Measurements from ENCODE around the gene NPAS3.
"Not testable (repeated sequence)": the region's sequence is repeated elsewhere in the genome, so short reads cannot be mapped to it uniquely, and the experiment has no call there.

Gene NPAS3

DNA sequence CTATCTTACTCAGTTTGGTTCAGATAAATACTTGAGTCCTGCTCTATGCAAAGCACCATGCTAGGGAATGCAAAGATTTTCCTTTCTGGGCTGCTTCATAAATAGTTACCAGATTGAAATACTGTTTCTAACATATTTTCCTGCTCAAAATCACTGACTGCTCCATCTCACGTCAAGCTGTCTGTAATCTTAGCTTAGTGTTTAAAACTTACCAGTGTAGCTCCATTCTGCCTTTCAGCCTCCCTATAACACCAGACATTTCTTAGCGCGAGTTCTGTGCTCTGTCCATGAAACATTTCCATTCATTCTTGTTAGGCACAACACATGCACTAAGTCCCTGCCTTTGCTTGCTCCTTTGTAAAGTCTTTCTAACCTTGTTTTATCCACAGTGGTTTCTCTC, 129.4 kb downstream of the NPAS3 start:
- DNase-seq (ENCODE audit: extremely low read depth in 1 of 2, low read depth in 1 of 2), result no peak

DNA sequence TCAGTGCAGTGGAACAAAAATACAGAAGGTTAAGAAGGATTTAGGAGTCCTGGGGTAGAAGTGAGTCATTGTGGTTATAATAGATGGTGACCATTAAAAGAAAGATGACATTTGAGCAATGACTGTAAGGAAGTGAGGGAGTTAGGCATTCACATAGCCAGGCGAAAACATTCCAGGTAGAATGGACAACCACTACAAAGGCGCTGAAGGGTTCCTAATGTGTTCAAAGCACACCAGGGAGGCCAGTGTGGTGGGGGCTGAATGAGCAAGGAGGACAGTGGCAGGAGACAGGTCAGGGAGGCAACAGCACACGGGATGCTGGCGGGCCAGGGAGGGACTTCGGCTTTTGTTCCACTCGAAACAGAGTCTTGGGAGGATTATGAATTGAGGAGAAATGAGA, 129.9 kb downstream of the NPAS3 start:
- no peak for DNase-seq (ENCODE audit: extremely low read depth in 1 of 2, low read depth in 1 of 2)

GRCh38 chr14:33070475-33070874, 131.8 kb downstream of the NPAS3 start:
- no peak for DNase-seq (ENCODE audit: extremely low read depth in 1 of 2, low read depth in 1 of 2)

DNA sequence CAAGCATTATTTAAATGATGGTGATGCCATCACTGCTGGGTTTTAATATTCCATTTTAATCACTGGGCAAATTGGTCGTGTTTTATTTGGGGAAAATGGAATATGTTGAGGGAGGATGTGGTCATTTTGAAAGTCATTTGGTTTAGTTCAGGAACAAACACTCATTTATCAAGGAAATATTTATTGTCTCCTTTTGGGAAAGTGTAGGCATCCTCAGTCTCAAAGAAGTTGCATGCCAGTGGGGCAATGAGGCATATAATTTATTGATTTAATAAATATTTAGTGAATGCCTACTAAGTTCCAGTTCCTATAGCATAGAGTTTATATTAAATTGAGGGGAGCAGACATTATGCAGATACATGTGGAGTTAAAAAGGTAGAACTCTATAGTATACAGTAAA, 134.3 kb downstream of the NPAS3 start:
- DNase-seq (ENCODE audit: extremely low read depth in 1 of 2, low read depth in 1 of 2), result no peak

GRCh38 chr14:33081259-33081658, 142.6 kb downstream of the NPAS3 start:
- no peak for DNase-seq (ENCODE audit: extremely low read depth in 1 of 2, low read depth in 1 of 2)

DNA sequence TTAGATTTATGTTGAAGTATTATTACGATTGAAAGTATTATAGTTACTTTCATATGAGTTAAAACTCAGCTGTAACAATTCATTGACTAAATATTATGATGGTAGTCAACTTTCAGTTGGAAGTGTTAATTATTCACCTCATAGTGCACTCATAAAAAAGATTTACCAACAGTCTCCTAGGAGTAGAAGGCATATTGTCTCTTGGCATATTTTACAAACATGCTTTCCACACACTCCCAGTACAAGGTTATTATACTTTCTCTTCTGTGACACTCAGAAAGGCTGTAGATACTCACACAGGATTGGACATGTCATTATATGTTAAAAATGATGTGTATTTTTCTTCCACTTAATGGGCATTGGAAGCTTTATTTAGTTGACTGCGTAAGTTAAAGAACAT, 147.1 kb downstream of the NPAS3 start:
- no peak for DNase-seq (ENCODE audit: extremely low read depth in 1 of 2, low read depth in 1 of 2)

DNA sequence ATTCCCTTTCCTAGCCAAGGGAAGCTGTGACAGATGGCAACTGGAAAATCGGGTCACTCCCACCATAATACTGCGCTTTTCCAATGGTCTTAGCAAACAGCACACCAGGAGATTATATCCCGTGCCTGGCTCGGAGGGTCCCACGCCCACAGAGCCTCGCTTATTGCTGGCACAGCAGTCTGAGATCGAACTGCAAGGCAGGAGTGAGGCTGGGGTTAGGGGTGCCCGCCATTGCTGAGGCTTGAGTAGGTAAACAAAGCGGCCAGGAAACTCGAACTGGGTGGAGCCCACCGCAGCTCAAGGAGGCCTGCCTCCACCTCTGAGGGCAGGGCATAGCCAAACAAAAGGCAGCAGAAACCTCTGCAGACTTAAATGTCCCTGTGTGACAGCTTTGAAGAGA, 149.6 kb downstream of the NPAS3 start:
- not testable (repeated sequence) for DNase-seq (ENCODE audit: extremely low read depth in 1 of 2, low read depth in 1 of 2)

- no peak for DNase-seq (ENCODE audit: extremely low read depth in 1 of 2, low read depth in 1 of 2)
Measured at GRCh38 chr14:33098016-33098415, 159.3 kb downstream of the NPAS3 start.

GRCh38 chr14:33103489-33103888, 164.8 kb downstream of the NPAS3 start:
- DNase-seq (ENCODE audit: extremely low read depth in 1 of 2, low read depth in 1 of 2), result no peak

- no peak for DNase-seq (ENCODE audit: extremely low read depth in 1 of 2, low read depth in 1 of 2)
Measured at GRCh38 chr14:33103966-33104365, 165.3 kb downstream of the NPAS3 start.

DNA sequence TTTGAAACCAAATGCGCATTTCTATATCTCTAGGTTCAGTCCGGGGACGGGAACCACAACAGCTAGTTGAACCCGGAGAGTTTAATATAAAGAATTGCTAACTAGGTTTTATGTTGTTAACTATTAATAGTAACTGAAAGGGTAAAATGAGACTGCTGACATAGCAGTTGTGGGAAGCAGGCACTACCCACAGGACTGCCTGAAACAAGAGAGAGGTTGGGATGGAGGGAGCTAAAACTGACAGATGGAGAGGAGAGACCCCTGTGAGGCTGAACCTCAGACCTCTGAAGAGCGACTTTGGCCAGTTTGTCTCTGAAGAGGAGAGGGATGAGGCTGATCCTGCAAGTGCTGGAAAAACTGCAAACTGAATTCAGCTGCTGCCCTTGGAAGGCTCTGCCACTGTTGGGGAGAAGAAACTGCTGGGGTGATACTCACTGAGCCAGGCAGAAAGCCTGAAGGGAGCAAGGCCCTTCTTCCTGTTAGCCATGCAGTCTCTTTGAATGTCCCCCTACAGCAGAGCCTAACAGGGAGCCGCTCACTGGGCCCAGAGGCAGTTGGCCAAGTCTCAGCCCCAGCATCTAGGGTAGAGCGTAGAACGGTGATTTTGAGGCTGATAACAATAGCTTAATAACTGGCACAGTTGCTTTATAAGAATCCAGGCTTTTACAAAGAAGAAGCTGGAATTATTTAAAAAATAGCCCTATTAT, 172.2 kb downstream of the NPAS3 start:
- DNase-seq (ENCODE audit: extremely low read depth in 1 of 2, low read depth in 1 of 2), result no peak

- DNase-seq (ENCODE audit: extremely low read depth in 1 of 2, low read depth in 1 of 2), result no peak
Measured at GRCh38 chr14:33114331-33114730, 175.7 kb downstream of the NPAS3 start.

GRCh38 chr14:33118668-33119067, 180.0 kb downstream of the NPAS3 start:
- no peak for DNase-seq (ENCODE audit: extremely low read depth in 1 of 2, low read depth in 1 of 2)

GRCh38 chr14:33120341-33120740, 181.7 kb downstream of the NPAS3 start:
- DNase-seq (ENCODE audit: extremely low read depth in 1 of 2, low read depth in 1 of 2), result no peak

DNA sequence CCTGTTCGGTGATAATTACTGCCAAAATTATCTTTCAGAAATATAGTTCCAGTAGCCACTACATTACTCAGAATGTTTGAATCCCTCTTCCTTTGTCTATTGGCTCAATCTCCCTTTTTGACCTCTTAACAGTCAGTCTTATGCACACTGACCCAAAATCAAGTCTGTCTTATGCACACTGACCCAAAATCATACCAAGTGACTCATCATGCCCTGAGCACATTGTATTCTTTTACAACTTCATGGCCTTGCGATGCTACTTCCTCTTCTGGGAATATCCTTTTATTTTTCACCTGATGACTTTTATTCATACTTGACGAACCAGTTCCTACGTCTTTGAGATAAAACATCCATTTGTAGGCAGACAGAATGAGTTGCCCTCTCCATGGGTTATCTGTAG, 182.3 kb downstream of the NPAS3 start:
- no peak for DNase-seq (ENCODE audit: extremely low read depth in 1 of 2, low read depth in 1 of 2)

DNA sequence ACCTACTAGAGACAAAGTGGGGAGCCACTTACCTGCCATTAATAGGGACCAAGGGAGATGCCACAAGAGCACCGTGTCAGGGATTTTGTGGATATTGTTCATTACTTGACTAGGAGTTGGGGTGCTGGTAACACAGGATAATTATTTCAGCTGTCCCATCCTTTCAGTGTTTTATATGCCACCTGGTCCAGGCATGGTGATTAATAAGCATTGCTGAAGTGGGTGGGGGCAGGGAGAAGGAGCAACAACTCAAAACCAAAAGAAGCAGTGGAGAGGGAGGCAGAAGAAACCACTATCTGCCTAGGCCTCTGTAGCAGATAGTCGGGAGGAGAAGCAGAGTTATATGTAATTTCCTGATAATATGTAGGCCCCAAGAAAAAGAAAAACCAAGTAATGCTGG, 184.6 kb downstream of the NPAS3 start:
- no peak for DNase-seq (ENCODE audit: extremely low read depth in 1 of 2, low read depth in 1 of 2)

- no peak for DNase-seq (ENCODE audit: extremely low read depth in 1 of 2, low read depth in 1 of 2)
Measured at GRCh38 chr14:33126433-33126832, 187.8 kb downstream of the NPAS3 start.

GRCh38 chr14:33127531-33127930, 188.9 kb downstream of the NPAS3 start:
- no peak for DNase-seq (ENCODE audit: extremely low read depth in 1 of 2, low read depth in 1 of 2)

DNA sequence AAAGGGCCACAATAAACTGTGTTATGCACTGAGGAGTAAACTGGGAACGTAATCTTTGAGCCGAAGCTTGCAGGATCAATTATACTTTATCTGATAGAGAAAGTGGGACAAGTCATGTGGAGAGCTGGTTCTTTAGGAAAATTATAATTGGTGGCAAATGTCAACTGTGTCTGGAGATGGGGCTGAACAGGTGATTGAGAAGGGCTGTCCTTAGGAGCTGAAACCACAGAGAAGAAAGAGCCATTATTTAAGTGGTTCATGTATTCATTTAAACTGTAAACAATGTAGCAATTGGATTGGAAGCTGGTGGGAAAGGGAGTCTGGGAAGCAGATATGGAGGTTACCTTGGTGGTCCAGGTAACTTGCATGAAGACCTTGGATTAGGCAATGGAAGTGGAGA, 193.1 kb downstream of the NPAS3 start:
- DNase-seq (ENCODE audit: extremely low read depth in 1 of 2, low read depth in 1 of 2), result no peak

GRCh38 chr14:33134162-33134561, 195.5 kb downstream of the NPAS3 start:
- DNase-seq (ENCODE audit: extremely low read depth in 1 of 2, low read depth in 1 of 2), result no peak

DNA sequence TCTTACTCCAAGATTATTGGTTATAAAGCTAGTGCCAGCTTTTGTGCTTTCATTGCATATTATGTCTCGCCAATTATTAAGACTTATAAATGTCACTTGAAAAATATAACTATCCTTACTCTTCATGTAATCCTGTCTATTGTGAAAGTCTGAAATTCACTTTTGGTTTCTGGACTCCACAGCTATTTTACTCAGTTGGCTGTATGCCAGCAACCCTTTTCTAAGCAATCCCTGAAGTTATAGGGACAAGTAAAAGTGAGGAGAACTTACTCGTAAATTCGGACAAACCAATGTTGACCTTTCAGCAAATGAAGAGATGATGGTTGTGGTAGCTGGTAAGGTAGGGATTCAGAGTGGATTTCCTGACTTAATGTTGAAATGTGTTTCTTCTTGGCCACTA, 196.3 kb downstream of the NPAS3 start:
- no peak for DNase-seq (ENCODE audit: extremely low read depth in 1 of 2, low read depth in 1 of 2)

- DNase-seq (ENCODE audit: extremely low read depth in 1 of 2, low read depth in 1 of 2), result no peak
Measured at GRCh38 chr14:33150666-33151428, 212.2 kb downstream of the NPAS3 start.

- no peak for DNase-seq (ENCODE audit: extremely low read depth in 1 of 2, low read depth in 1 of 2)
Measured at GRCh38 chr14:33163109-33163508, 224.4 kb downstream of the NPAS3 start.
